Measurements from ENCODE around the gene SDHD. TPM values are rescaled to one million over a fixed set of nuclear protein-coding genes. Genes with fewer than 3 reads are reported as not detected.

Gene SDHD
- total and polyA plus RNA-seq, 2 of the 8 experiments (the other 6 are each of a cell fraction or from before 2014, with no cell fraction given) = 96.0 to 181 TPM

- H3K4me2 ChIP-seq (ENCODE audit: insufficient read depth in 1 of 2, low read depth in 2 of 2, low read length in 2 of 2) = no peak overlapping the region
- no peak for TF ChIP-seq HDAC6 (IDR thresholded peaks at IDR 0.05; ENCODE audit: low read depth, low read length)
- TF ChIP-seq EZH2 (IDR thresholded peaks at IDR 0.05; ENCODE audit: low read depth, low read length, severe bottlenecking) = no peak
- TF ChIP-seq NANOG (IDR thresholded peaks at IDR 0.05; ENCODE audit: insufficient read depth, low read depth, low read length, poor library complexity, severe bottlenecking) = no peak
- no peak for TF ChIP-seq PHF8 (conservative IDR thresholded peaks at IDR 0.05; ENCODE audit: low read depth, low read length)
- no peak for TF ChIP-seq SIN3A (conservative IDR thresholded peaks at IDR 0.05 in 1 of 2, IDR thresholded peaks at IDR 0.05 in 1 of 2; ENCODE audit: low read depth in 1 of 2, low read length in 2 of 2)
- no peak for TF ChIP-seq KDM4A (IDR thresholded peaks at IDR 0.05; ENCODE audit: low read depth, low read length, severe bottlenecking)
- no peak for TF ChIP-seq GABPA (IDR thresholded peaks at IDR 0.05; ENCODE audit: borderline replicate concordance, insufficient read depth, low read length)
- no peak for TF ChIP-seq GTF2F1 (IDR thresholded peaks at IDR 0.05; ENCODE audit: borderline replicate concordance, low read depth, low read length)
Observed at GRCh38 chr11:112128483-112129121, 41.9 kb downstream of the SDHD start.

More at GRCh38 chr11:112128483-112129121, 41.9 kb downstream of the SDHD start:
- Histone ChIP-seq H2AFZ (ENCODE audit: low read length) (no peak overlapping the region), H3K23ac (ENCODE audit: insufficient read length) (no peak overlapping the region), H4K91ac (replicated peaks; ENCODE audit: insufficient read length, low read length) (no peak overlapping the region), H2BK15ac (ENCODE audit: low read length) (no peak overlapping the region), H2AK5ac (ENCODE audit: low read depth, low read length) (no peak overlapping the region), H3K23me2 (ENCODE audit: low read depth, low read length) (no peaks in the 10 kb centered on the region; the same call in 1 of the 2 replicates), H2BK120ac (replicated peaks; ENCODE audit: low read depth, low read length) (no peak overlapping the region), H3K56ac (replicated peaks; ENCODE audit: insufficient read length, low read depth, low read length) (no peak overlapping the region), H3K36me3 (ENCODE audit: control insufficient read depth in 2 of 4, insufficient read depth in 4 of 4, low read length in 3 of 4) (no peaks in the 10 kb centered on the region), H2BK12ac (ENCODE audit: low read depth, low read length) (no peak overlapping the region), H3K18ac (ENCODE audit: extremely low read depth, low read length) (no peak overlapping the region), H2BK20ac (ENCODE audit: low read length) (no peak overlapping the region), H3K79me1 (ENCODE audit: low read depth, low read length) (no peaks in the 10 kb centered on the region), H3K9me3 (ENCODE audit: insufficient read depth in 2 of 2, low read depth in 1 of 2, low read length in 1 of 2) (no peaks in the 10 kb centered on the region), H3K79me2 (ENCODE audit: control insufficient read depth in 1 of 2, insufficient read depth in 2 of 2, low read length in 2 of 2) (no peaks in the 10 kb centered on the region), H3K27me3 (replicated peaks in 1 of 4; ENCODE audit: control insufficient read depth in 3 of 4, extremely low read depth in 1 of 4, insufficient read depth in 3 of 4, low read length in 3 of 4) (no peaks in the 10 kb centered on the region), H4K20me1 (replicated peaks in 1 of 2; ENCODE audit: control insufficient read depth in 1 of 2, insufficient read depth in 2 of 2, low read length in 2 of 2) (no peaks in the 10 kb centered on the region), H4K8ac (ENCODE audit: extremely low read depth, insufficient read depth, low read length) (no peak overlapping the region), H3K9ac (replicated peaks in 1 of 4; ENCODE audit: extremely low read depth in 1 of 4, low read depth in 3 of 4, low read length in 3 of 4) (no peak overlapping the region), H3K14ac (ENCODE audit: insufficient read length) (no peak overlapping the region), H3K4ac (replicated peaks; ENCODE audit: insufficient read length, low read depth, low read length) (no peak overlapping the region), H2BK5ac (ENCODE audit: low read depth, low read length) (no peak overlapping the region), H3K27ac (ENCODE audit: low read depth, low read length) (no peak overlapping the region), H3K4me1 (replicated peaks in 1 of 4; ENCODE audit: control insufficient read depth in 3 of 4, insufficient read depth in 4 of 4, low read length in 3 of 4) (no peaks in the 10 kb centered on the region), H3K4me3 (ENCODE audit: extremely low read depth in 1 of 4, insufficient read depth in 2 of 4, low read depth in 3 of 4, low read length in 4 of 4) (no peak overlapping the region), H4K5ac (ENCODE audit: insufficient read length, low read depth, low read length) (no peak overlapping the region)
- WGBS, 2 experiments (ENCODE audit: extremely low coverage in 1 of 2, insufficient coverage in 1 of 2, insufficient read length in 1 of 2, insufficient replicate concordance in 2 of 2, low coverage in 1 of 2, low lambda C conversion rate in 2 of 2, missing lambda C conversion rate in 1 of 2) = 89% methylated on average over 3 of the region's 3 CpGs; no CpG with 5 or more reads in 1 of the 2 experiments
- FAIRE-seq = no peak
- no peak for DNase-seq (ENCODE audit: low read depth in 1 of 2, low spot score in 2 of 2)
- ChIA-PET CTCF (ENCODE audit: partially characterized antibody) (interaction anchor here (0.6 to 1.5 kb wide), 5 partner anchors 13 to 114 kb away, joined by 3 to 8 read pairs (median 3); no protein-coding TSS in a partner anchor), POLR2A (ENCODE audit: partially characterized antibody) (no interaction called here)

Measured in H1 (cell line).